ENCODE measurements around the gene FKBP14. TPM values are rescaled to one million over a fixed set of nuclear protein-coding genes. Genes with fewer than 3 reads are reported as not detected.

Gene FKBP14
- total and polyA plus RNA-seq, 2 of the 8 experiments (the other 6 are each of a cell fraction or from before 2014, with no cell fraction given), result 3.2 to 20.7 TPM

DNA sequence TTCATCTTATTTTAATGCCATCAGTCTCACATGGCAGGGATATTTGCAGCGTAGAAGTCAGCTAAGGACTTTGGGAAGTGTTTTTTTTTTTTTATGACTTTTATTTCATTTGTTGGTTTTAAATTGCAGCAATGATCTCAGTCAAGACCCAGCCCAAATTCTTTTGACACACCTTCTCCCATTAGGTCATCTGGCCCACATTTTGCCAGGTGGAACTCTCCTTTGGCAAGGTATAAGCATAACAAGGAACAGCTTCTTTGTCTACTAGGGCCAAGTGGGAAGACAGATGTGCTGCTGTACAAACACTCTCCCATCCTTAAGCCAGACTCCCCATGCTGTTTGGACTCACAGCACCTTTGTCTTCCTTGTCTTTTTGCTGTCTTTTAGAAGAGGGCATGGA lies 43.5 kb upstream of the FKBP14 start:
- Histone ChIP-seq H2BK15ac (ENCODE audit: low read length) (no peak overlapping the region), H2AFZ (ENCODE audit: low read length) (no peak overlapping the region), H3K9ac (replicated peaks in 1 of 4; ENCODE audit: extremely low read depth in 1 of 4, low read depth in 3 of 4, low read length in 3 of 4) (no peak overlapping the region), H3K27me3 (replicated peaks in 1 of 4; ENCODE audit: control insufficient read depth in 3 of 4, extremely low read depth in 1 of 4, insufficient read depth in 3 of 4, low read length in 3 of 4) (no peaks in the 10 kb centered on the region), H3K79me2 (ENCODE audit: control insufficient read depth in 1 of 2, insufficient read depth in 2 of 2, low read length in 2 of 2) (no peaks in the 10 kb centered on the region), H4K5ac (ENCODE audit: insufficient read length, low read depth, low read length) (no peak overlapping the region), H3K9me3 (ENCODE audit: insufficient read depth in 2 of 2, low read depth in 1 of 2, low read length in 1 of 2) (no peaks in the 10 kb centered on the region), H4K20me1 (replicated peaks in 1 of 2; ENCODE audit: control insufficient read depth in 1 of 2, insufficient read depth in 2 of 2, low read length in 2 of 2) (peaks cover 2% of the 10 kb centered on the region in 2 experiments), H3K4ac (replicated peaks; ENCODE audit: insufficient read length, low read depth, low read length) (no peak overlapping the region), H3K79me1 (ENCODE audit: low read depth, low read length) (no peaks in the 10 kb centered on the region), H3K14ac (ENCODE audit: insufficient read length) (no peak overlapping the region), H3K23ac (ENCODE audit: insufficient read length) (no peak overlapping the region), H3K4me1 (replicated peaks in 1 of 4; ENCODE audit: control insufficient read depth in 3 of 4, insufficient read depth in 4 of 4, low read length in 3 of 4) (no peaks in the 10 kb centered on the region), H4K91ac (replicated peaks; ENCODE audit: insufficient read length, low read length) (no peak overlapping the region), H2BK12ac (ENCODE audit: low read depth, low read length) (no peak overlapping the region), H3K4me3 (ENCODE audit: extremely low read depth in 1 of 4, insufficient read depth in 2 of 4, low read depth in 3 of 4, low read length in 4 of 4) (no peak overlapping the region), H2BK20ac (ENCODE audit: low read length) (no peak overlapping the region), H2BK5ac (ENCODE audit: low read depth, low read length) (no peak overlapping the region), H3K27ac (ENCODE audit: low read depth, low read length) (no peak overlapping the region), H3K18ac (ENCODE audit: extremely low read depth, low read length) (no peak overlapping the region), H2AK5ac (ENCODE audit: low read depth, low read length) (no peak overlapping the region), H3K4me2 (ENCODE audit: insufficient read depth in 1 of 2, low read depth in 2 of 2, low read length in 2 of 2) (no peak overlapping the region), H3K23me2 (ENCODE audit: low read depth, low read length) (no peaks in the 10 kb centered on the region), H3K36me3 (ENCODE audit: control insufficient read depth in 2 of 4, insufficient read depth in 4 of 4, low read length in 3 of 4) (peaks cover 0 to 11% (median under 1%) of the 10 kb centered on the region in 4 experiments; a peak in 1 of 8 replicates), H4K8ac (ENCODE audit: extremely low read depth, insufficient read depth, low read length) (no peak overlapping the region), H2BK120ac (replicated peaks; ENCODE audit: low read depth, low read length) (no peak overlapping the region), H3K56ac (replicated peaks; ENCODE audit: insufficient read length, low read depth, low read length) (no peak overlapping the region)
- POLR2A ChIA-PET (ENCODE audit: partially characterized antibody), result no interaction called here
- WGBS, 2 experiments (ENCODE audit: extremely low coverage in 1 of 2, insufficient coverage in 1 of 2, insufficient read length in 1 of 2, insufficient replicate concordance in 2 of 2, low coverage in 1 of 2, low lambda C conversion rate in 2 of 2, missing lambda C conversion rate in 1 of 2), result 62% methylated on average over 1 of the region's 1 CpG; no CpG with 5 or more reads in 1 of the 2 experiments
- no peak for DNase-seq (ENCODE audit: low read depth in 1 of 2, low spot score in 2 of 2)
- CTCF ChIA-PET (ENCODE audit: partially characterized antibody), result interaction anchor here (0.6 to 1.9 kb wide), 6 partner anchors 9 to 187 kb away, joined by 3 to 9 read pairs (median 4); no protein-coding TSS in a partner anchor
- no peak for FAIRE-seq
- no peak for TF ChIP-seq POLR2A (IDR thresholded peaks at IDR 0.05; ENCODE audit: control extremely low read depth in 1 of 2, low read depth in 2 of 2, low read length in 2 of 2)
- TF ChIP-seq POLR2AphosphoS5 (IDR thresholded peaks at IDR 0.05; ENCODE audit: low read depth, low read length), result no peak
- no peak for TF ChIP-seq KDM1A (IDR thresholded peaks at IDR 0.05; ENCODE audit: borderline replicate concordance, low read length)

Measured in H1 (cell line).